Measurements from ENCODE around the gene ZMIZ2. TPM values are rescaled to one million over a fixed set of nuclear protein-coding genes. Genes with fewer than 3 reads are reported as not detected.

The ZMIZ2 gene
- total RNA-seq, 2 donors from 2014 or later: 27.1 to 42.8 TPM

GRCh38 chr7:44764665-44765578, 16.3 kb downstream of the ZMIZ2 start:
- H3K36me3 ChIP-seq: peaks cover 11 to 23% of the 10 kb centered on the region in 2 donors
- H3K9me3 ChIP-seq: no peaks in the 10 kb centered on the region
- DNase-seq (ENCODE audit: low spot score): no peak
- intact Hi-C loops (cut with DNase I): loop anchor here (5.0 kb wide), 1 partner anchor 82 kb away; the partner anchor contains the start of gene H2AZ2
- no peak overlapping the region for H3K27ac ChIP-seq
- 88% methylated on average over 22 of the region's 22 CpGs for WGBS
- no peaks in the 10 kb centered on the region for H3K27me3 ChIP-seq (replicated peaks; ENCODE audit: insufficient read depth)
- peaks cover 24% of the 10 kb centered on the region for H3K4me1 ChIP-seq (replicated peaks)
- no peak overlapping the region for H3K4me3 ChIP-seq
- TF ChIP-seq POLR2A (IDR thresholded peaks at IDR 0.05) (no peak), CTCF (IDR thresholded peaks at IDR 0.05) (no peak), POLR2AphosphoS5 (IDR thresholded peaks at IDR 0.05) (no peak)

- Histone ChIP-seq H3K27ac (no peak overlapping the region), H3K27me3 (replicated peaks; ENCODE audit: insufficient read depth) (no peaks in the 10 kb centered on the region), H3K36me3 (peaks cover 11 to 23% of the 10 kb centered on the region in 2 donors), H3K9me3 (no peaks in the 10 kb centered on the region), H3K4me1 (replicated peaks) (peaks cover 27% of the 10 kb centered on the region), H3K4me3 (no peak overlapping the region)
- intact Hi-C loops (cut with DNase I): loop anchor here (5.0 kb wide), 1 partner anchor 82 kb away; the partner anchor contains the start of gene H2AZ2
- TF ChIP-seq CTCF (IDR thresholded peaks at IDR 0.05) (no peak), POLR2A (IDR thresholded peaks at IDR 0.05) (no peak), POLR2AphosphoS5 (IDR thresholded peaks at IDR 0.05) (no peak)
- WGBS: 91% methylated on average over 17 of the region's 17 CpGs
- DNase-seq (ENCODE audit: low spot score): no peak
Observed at GRCh38 chr7:44765579-44766415, 17.1 kb downstream of the ZMIZ2 start.

- TF ChIP-seq CTCF (IDR thresholded peaks at IDR 0.05): no peak
- no peak for TF ChIP-seq POLR2A (IDR thresholded peaks at IDR 0.05)
- no peak for TF ChIP-seq POLR2AphosphoS5 (IDR thresholded peaks at IDR 0.05)
- H3K9me3 ChIP-seq: no peaks in the 10 kb centered on the region
- WGBS: 86% methylated on average over 11 of the region's 11 CpGs
- no peak overlapping the region for H3K4me3 ChIP-seq
- H3K4me1 ChIP-seq (replicated peaks): peaks cover 27% of the 10 kb centered on the region
- peaks cover 11 to 23% of the 10 kb centered on the region in 2 donors for H3K36me3 ChIP-seq
- no peak for DNase-seq (ENCODE audit: low spot score)
- intact Hi-C loops (cut with DNase I): loop anchor here (5.0 kb wide), 1 partner anchor 81 kb away; the partner anchor contains the start of gene H2AZ2
- H3K27ac ChIP-seq: no peak overlapping the region
- H3K27me3 ChIP-seq (replicated peaks; ENCODE audit: insufficient read depth): no peaks in the 10 kb centered on the region
Observed at GRCh38 chr7:44766416-44766801, 17.8 kb downstream of the ZMIZ2 start.

DNA sequence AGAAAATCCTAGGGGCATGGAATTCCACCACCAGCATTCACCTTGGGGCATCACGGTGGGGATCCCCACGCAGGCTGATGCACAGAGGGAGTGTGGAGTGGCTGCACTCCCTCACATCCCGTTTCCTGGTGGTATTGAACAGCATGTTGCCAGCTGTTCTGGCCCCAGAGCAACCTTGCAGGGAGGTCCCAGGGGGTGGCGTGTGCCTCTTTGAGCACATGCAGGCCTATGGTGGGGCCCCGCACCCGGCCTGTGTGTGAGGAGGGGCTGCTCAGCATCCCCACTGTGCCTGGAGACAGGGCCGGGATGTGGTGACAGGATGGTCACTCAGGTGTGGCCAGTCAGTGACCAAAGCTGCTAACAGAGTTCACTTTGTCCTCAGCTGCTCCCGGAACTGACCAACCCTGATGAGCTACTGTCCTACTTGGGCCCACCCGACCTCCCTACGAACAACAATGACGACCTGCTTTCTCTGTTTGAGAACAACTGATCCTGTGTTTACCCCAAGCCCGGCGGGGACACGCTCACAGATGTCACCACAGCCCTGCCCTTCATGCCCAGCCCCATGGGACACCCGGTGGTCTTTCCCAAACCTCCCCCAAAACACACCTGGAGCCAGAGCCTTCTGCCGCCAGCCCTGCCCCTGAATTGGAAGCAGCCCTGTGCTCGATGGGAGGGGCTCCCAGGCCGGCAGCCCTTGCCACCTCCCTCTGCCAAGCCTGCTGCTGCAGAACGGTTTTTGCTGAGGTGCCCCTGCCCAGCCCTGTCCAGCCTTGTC, 18.7 kb downstream of the ZMIZ2 start:
- Histone ChIP-seq H3K9me3 (no peaks in the 10 kb centered on the region), H3K27ac (peak overlapping the region; percentile 59 to 71), H3K36me3 (peaks cover 11 to 23% of the 10 kb centered on the region in 2 donors), H3K4me1 (replicated peaks) (peaks cover 27% of the 10 kb centered on the region), H3K4me3 (no peak overlapping the region), H3K27me3 (replicated peaks; ENCODE audit: insufficient read depth) (no peaks in the 10 kb centered on the region)
- TF ChIP-seq POLR2A (IDR thresholded peaks at IDR 0.05): no peak
- no peak for TF ChIP-seq POLR2AphosphoS5 (IDR thresholded peaks at IDR 0.05)
- TF ChIP-seq CTCF (IDR thresholded peaks at IDR 0.05): no peak
- intact Hi-C loops (cut with DNase I): loop anchor here (5.0 kb wide), 1 partner anchor 80 kb away; the partner anchor contains the start of gene H2AZ2
- 70% methylated on average over 19 of the region's 19 CpGs for WGBS
- DNase-seq (ENCODE audit: low spot score): no peak

Measured in prostate gland (tissue), 2 donors.